Karpas-422 (cell line): ENCODE data around the gene BCAS4. TPM values are rescaled to one million over a fixed set of nuclear protein-coding genes. Genes with fewer than 3 reads are reported as not detected.
"Not testable (repeated sequence)": the region's sequence is repeated elsewhere in the genome, so short reads cannot be mapped to it uniquely, and the experiment has no call there.

Experiments used
- DNase-seq: peaks from one replicate; pipeline ENCODE4 v3.0.0-alpha.2; 2015
- H2AFZ ChIP-seq: fragments of 200-600 bp; sonication (generic); 2 replicates; pipeline ENCODE4 v1.6.1; 2014; ENCODE audit warnings: antibody characterized with exemption, low read length, mixed read lengths
- H3K27ac ChIP-seq: fragments of 200-600 bp; sonication (generic); 2 replicates; pipeline ENCODE4 v1.5.1; 2014; ENCODE audit warnings: mild to moderate bottlenecking, low read length, moderate library complexity
- H3K27me3 ChIP-seq: fragments of 200-600 bp; sonication (generic); 2 replicates; pipeline ENCODE4 v1.6.1; 2014; ENCODE audit warnings: low read length, mixed read lengths
- H3K36me3 ChIP-seq: fragments of 200-600 bp; sonication (generic); 2 replicates; pipeline ENCODE4 v1.6.1; 2014; ENCODE audit warnings: low read length, mixed read lengths; ENCODE audit not compliant: insufficient read depth
- H3K4me1 ChIP-seq: fragments of 200-600 bp; sonication (generic); 2 replicates; pipeline ENCODE4 v1.6.1; 2014; ENCODE audit warnings: mild to moderate bottlenecking, low read length, mixed read lengths
- H3K4me2 ChIP-seq: fragments of 200-600 bp; sonication (generic); 2 replicates; pipeline ENCODE4 v1.6.1; 2014; ENCODE audit warnings: low read length, low read depth, mild to moderate bottlenecking; ENCODE audit not compliant: poor library complexity, severe bottlenecking
- H3K4me3 ChIP-seq: fragments of 200-600 bp; sonication (generic); 2 replicates; pipeline ENCODE4 v1.5.1; 2014; ENCODE audit warnings: mild to moderate bottlenecking, antibody characterized with exemption, low read length, mixed read lengths
- H3K79me2 ChIP-seq: fragments of 200-600 bp; sonication (generic); 2 replicates; pipeline ENCODE4 v1.6.1; 2014; ENCODE audit warnings: mild to moderate bottlenecking, low read length, mixed read lengths
- H3K9ac ChIP-seq: fragments of 200-600 bp; sonication (generic); 2 replicates; pipeline ENCODE4 v1.6.0; 2014; ENCODE audit warnings: low read length
- H3K9me2 ChIP-seq: fragments of 200-600 bp; sonication (generic), shearing (Covaris generic); replicated peaks from 2 replicates; pipeline ENCODE4 v1.6.0; 2014; ENCODE audit warnings: mild to moderate bottlenecking, low read length, moderate library complexity; ENCODE audit not compliant: insufficient read depth
- H3K9me3 ChIP-seq: fragments of 300-700, 200-600 bp; sonication (generic); 2 replicates; pipeline ENCODE4 v1.6.1; 2014; ENCODE audit warnings: low read length, mixed read lengths
- H4K20me1 ChIP-seq: fragments of 200-600 bp; sonication (generic); 2 replicates; pipeline ENCODE4 v1.6.1; 2014; ENCODE audit warnings: mild to moderate bottlenecking, antibody characterized with exemption, low read length, low read depth; ENCODE audit not compliant: insufficient read depth
- total RNA-seq: library from RNA; depleted of rRNA; stranded (reverse); fragments of >200 nt; shearing (Covaris generic); gene quantifications from 2 replicates; pipeline ENCODE4 v1.2.3, GENCODE V29; 2014; ENCODE audit warnings: low replicate concordance

The BCAS4 gene
- total RNA-seq, 1 experiment from 2014 or later: 191 TPM

DNA sequence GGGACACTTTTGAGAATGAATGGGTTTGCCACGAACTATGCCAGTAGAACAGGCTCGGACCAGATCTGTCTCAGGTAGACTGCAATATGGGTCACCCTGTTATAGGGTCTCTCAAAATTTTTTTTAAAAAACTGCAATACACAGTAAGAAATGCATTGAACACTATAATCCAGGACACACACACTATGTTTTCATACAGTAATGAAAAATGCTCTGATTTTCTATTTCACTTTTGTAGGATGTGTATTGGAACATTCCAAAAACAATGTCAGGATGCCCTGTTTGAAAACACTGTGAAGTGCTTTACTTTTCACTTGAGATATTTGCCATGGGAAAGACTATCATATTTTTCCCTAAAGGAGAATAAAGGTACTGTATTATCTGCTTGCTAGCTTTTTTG is 38.4 kb upstream of the BCAS4 start:
- Histone ChIP-seq H3K79me2 (no peaks in the 10 kb centered on the region), H3K27ac (no peak overlapping the region), H3K4me3 (no peak overlapping the region), H3K36me3 (no peaks in the 10 kb centered on the region), H4K20me1 (no peaks in the 10 kb centered on the region), H3K4me1 (no peaks in the 10 kb centered on the region), H2AFZ (no peak overlapping the region), H3K9ac (no peak overlapping the region), H3K9me2 (no peaks in the 10 kb centered on the region), H3K27me3 (no peaks in the 10 kb centered on the region), H3K4me2 (no peak overlapping the region), H3K9me3 (no peaks in the 10 kb centered on the region)
- no peak for DNase-seq

DNA sequence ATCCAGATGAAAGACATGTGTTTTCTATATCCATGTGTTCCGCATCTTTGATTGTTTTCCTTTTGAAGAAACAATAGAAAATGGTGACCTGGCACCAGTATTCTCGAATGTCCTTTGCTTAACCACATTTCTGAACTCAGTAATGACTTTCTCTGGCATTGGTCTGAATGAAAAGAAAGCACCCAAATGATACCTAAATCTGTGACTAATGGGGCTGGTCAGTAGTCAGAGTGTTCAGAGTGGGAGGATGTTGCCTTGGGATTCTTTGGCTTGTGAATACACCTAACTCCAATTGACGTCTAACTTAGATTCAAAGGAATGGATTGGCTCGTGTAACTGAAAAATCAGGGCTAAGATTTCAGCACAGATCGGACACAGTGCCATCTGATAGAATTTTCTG is 36.4 kb upstream of the BCAS4 start:
- DNase-seq: no peak
- Histone ChIP-seq H3K79me2 (no peaks in the 10 kb centered on the region), H3K27ac (no peak overlapping the region), H4K20me1 (no peaks in the 10 kb centered on the region), H3K4me1 (no peaks in the 10 kb centered on the region), H3K9ac (no peak overlapping the region), H3K27me3 (no peaks in the 10 kb centered on the region), H3K9me3 (no peaks in the 10 kb centered on the region), H3K9me2 (no peaks in the 10 kb centered on the region), H3K36me3 (no peaks in the 10 kb centered on the region), H3K4me2 (no peak overlapping the region), H3K4me3 (no peak overlapping the region), H2AFZ (no peak overlapping the region)

DNA sequence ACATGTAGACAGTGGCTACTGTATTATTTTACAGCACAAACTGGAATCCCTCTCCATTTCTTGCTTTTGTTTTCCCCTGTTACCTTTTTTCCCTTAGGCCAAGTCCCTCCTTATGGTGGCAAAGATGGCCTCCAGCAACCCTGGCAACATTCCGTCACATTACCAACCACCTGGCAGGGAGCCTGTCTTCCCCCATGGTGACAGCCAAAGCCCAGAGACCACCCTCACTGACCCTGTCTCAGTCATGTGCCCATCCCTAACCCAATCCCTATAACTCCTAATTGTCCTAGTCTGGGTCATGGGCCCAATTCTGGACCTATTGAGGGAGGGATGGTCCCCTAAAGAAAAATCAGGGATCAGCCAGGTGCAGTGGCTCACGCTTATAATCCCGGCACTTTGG is 35.9 kb upstream of the BCAS4 start:
- Histone ChIP-seq H3K4me1 (no peaks in the 10 kb centered on the region), H3K36me3 (no peaks in the 10 kb centered on the region), H4K20me1 (no peaks in the 10 kb centered on the region), H3K9me2 (no peaks in the 10 kb centered on the region), H3K27me3 (no peaks in the 10 kb centered on the region), H3K9me3 (no peaks in the 10 kb centered on the region), H3K27ac (no peak overlapping the region), H2AFZ (no peak overlapping the region), H3K4me2 (no peak overlapping the region), H3K9ac (no peak overlapping the region), H3K79me2 (no peaks in the 10 kb centered on the region), H3K4me3 (no peak overlapping the region)
- DNase-seq: no peak

DNA sequence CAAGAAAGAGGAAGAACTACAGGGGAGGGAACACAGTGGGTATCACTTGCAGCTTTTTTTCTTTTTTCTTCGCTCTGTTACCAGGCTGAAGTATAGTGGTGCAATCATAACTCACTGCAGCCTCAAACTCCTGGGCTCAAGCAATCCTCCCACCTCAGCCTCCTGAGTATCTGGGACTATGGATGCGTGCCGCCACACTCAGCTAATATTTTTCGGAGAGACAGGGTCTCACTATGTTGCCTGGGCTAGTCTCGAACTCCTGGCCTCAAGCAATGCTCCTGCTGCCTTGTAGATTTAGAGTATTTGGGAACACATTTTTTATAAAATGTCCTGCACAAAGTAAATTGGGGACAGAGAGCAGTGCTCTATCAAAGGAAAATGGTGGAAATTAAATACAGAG is 35.2 kb upstream of the BCAS4 start:
- no peak for DNase-seq
- Histone ChIP-seq H3K4me3 (no peak overlapping the region), H3K9me3 (no peaks in the 10 kb centered on the region), H3K27ac (no peak overlapping the region), H3K9ac (no peak overlapping the region), H3K4me1 (no peaks in the 10 kb centered on the region), H3K4me2 (no peak overlapping the region), H3K79me2 (no peaks in the 10 kb centered on the region), H3K9me2 (no peaks in the 10 kb centered on the region), H2AFZ (no peak overlapping the region), H3K27me3 (no peaks in the 10 kb centered on the region), H4K20me1 (no peaks in the 10 kb centered on the region), H3K36me3 (no peaks in the 10 kb centered on the region)

DNA sequence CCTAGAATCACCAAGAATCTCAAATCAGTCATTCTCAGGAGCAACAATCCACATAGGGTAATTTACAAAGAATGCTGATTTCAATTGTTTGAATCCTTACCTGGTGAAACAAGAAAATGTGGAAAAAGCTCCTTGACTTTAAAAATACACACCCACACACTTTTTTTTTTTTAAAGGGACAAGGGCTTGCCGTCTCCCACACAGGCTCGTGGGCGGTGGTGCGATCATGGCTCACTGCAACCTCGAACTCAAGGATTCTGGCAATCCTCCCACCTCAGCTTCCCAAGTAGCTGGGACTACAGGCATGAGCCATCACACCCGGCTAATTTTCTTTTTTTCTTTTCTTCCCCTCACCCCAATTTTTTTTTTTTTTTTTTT is 32.8 kb upstream of the BCAS4 start:
- Histone ChIP-seq H3K9me2 (no peaks in the 10 kb centered on the region), H3K79me2 (no peaks in the 10 kb centered on the region), H3K27ac (no peak overlapping the region), H3K4me3 (no peak overlapping the region), H3K9ac (no peak overlapping the region), H3K27me3 (no peaks in the 10 kb centered on the region), H2AFZ (no peak overlapping the region), H3K9me3 (no peaks in the 10 kb centered on the region), H4K20me1 (no peaks in the 10 kb centered on the region), H3K4me2 (no peak overlapping the region), H3K36me3 (no peaks in the 10 kb centered on the region), H3K4me1 (no peaks in the 10 kb centered on the region)
- no peak for DNase-seq

DNA sequence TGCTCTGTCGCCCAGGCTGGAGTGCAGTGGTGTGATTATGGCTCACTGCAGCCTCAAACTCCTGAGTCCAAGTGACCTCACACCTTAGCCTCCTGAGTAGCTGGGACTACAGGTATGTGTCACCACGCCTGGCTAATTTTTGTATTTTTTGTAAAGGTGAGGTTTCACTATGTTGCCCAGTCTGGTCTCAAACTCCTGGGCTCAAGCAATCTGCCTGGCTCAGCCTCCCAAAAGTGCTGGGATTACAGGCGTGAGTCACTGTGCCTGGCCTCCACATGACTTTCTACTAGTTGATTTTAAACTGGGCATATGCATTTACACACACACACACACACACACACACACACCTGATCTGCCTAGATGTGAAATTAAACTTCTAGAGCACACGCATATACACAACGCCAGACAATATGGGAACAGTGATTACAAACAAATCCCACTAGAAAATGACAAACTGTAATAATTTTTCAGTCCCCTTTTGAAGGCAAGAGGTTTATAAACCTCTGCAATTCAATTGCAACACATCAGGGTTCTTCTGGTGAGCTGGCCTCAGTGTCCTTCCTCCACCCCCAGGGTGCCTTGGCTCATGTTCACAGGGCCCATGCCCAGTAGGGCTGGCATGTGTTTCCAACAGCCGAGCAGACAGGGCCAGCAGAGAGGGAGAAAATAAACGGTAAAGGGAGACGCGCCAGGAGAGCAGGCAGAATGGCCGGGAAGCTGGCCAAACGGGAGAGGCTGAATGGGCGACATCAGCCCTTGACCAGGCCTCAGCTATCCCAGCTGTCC is 32.2 kb upstream of the BCAS4 start:
- no peak for DNase-seq
- Histone ChIP-seq H4K20me1 (no peaks in the 10 kb centered on the region), H3K4me2 (no peak overlapping the region), H3K27me3 (no peaks in the 10 kb centered on the region), H3K9ac (no peak overlapping the region), H3K79me2 (no peaks in the 10 kb centered on the region), H3K9me2 (no peaks in the 10 kb centered on the region), H3K4me3 (no peak overlapping the region), H3K27ac (no peak overlapping the region), H3K36me3 (no peaks in the 10 kb centered on the region), H3K9me3 (no peaks in the 10 kb centered on the region), H3K4me1 (no peaks in the 10 kb centered on the region), H2AFZ (no peak overlapping the region)

DNA sequence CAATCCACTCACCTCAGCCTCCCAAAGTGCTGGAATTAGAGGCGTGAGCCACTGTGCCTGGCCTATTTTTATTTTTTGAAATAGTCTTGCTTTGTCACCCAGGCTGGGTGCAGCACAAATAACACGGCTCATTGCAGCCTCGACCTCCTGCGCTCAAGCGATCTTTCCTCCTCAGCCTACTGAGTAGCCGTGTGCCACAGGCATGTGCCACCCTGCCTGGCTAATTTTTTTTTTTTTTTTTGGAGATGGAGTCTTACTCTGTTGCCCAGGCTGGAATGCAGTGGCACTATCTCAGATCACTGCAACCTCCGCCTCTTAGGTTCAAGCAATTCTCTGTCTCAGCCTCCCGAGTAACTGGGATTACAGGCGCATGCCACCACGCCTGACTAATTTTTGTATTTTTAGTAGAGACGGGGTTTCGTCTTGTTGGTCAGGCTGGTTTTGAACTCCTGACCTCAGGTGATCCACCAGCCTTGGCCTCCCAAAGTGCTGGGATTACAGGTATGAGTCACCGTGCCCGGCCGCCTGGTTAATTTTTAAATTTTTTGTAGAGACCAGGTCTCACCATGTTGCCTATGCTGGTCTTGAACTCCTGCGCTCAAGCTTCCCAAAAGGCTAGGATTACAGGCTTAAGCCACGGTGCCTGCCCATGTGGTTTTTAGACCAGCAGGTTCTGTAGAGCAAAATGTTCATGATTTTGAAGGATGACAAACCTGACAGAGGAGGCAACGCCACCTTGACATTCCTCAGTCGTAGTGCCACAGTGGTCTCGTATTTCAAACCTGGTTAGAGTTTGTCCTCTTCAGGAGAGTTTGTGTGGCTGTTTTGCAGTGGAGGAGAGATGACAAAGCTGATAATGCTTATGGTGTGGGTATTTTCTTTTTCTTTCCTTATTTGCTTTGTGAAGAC is 31.1 kb upstream of the BCAS4 start:
- H3K4me1 ChIP-seq, H4K20me1 ChIP-seq, H3K27ac ChIP-seq, H3K36me3 ChIP-seq, H3K79me2 ChIP-seq, DNase-seq, H3K9me3 ChIP-seq, H3K9ac ChIP-seq, H3K4me3 ChIP-seq, H2AFZ ChIP-seq, H3K9me2 ChIP-seq, H3K4me2 ChIP-seq, H3K27me3 ChIP-seq: not testable (repeated sequence)

DNA sequence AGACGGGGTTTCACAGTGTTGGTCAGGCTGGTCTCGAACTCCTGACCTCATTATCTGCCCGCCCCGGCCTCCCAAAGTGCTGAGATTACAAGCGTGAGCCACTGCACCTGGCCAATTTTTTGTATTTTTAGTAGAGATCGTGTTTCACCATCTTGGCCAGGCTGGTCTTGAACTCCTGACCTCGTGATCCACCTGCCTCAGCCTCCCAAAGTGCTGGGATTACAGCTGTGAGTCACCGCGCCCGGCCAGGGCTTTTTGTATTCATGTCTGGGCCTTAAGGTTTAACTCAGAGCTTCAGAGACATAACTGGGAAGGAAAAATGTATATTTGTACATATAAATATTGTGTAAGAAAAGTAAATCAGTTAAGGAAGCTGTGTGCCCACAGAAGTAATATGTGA is 29.6 kb upstream of the BCAS4 start:
- H2AFZ ChIP-seq, H4K20me1 ChIP-seq, H3K4me2 ChIP-seq, H3K27me3 ChIP-seq, DNase-seq, H3K27ac ChIP-seq, H3K79me2 ChIP-seq, H3K4me3 ChIP-seq, H3K36me3 ChIP-seq, H3K4me1 ChIP-seq, H3K9ac ChIP-seq, H3K9me3 ChIP-seq, H3K9me2 ChIP-seq: not testable (repeated sequence)
